ENCODE results near the gene NCK2. TPM values are rescaled to one million over a fixed set of nuclear protein-coding genes. Genes with fewer than 3 reads are reported as not detected.

NCK2 gene
- total RNA-seq, 2 donors from 2014 or later, result 41.0 to 50.0 TPM

GRCh38 chr2:105841551-105841950 is 96.8 kb downstream of the NCK2 start:
- no peaks in the 10 kb centered on the region for H3K36me3 ChIP-seq
- no peaks in the 10 kb centered on the region for H3K27me3 ChIP-seq (replicated peaks; ENCODE audit: insufficient read depth)
- H3K4me1 ChIP-seq (ENCODE audit: control insufficient read depth in 1 of 2, low read depth in 2 of 2), result peaks cover 0 to 10% of the 10 kb centered on the region in 2 donors
- DNase-seq (ENCODE audit: low spot score), result no peak
- no peak overlapping the region for H3K27ac ChIP-seq
- H3K4me3 ChIP-seq, result no peak overlapping the region
- no peaks in the 10 kb centered on the region for H3K9me3 ChIP-seq
- no peak for TF ChIP-seq CTCF (IDR thresholded peaks at IDR 0.05)
- no peak for ATAC-seq (ENCODE audit: insufficient number of reproducible peaks, low FRiP score, low read depth)

- DNase-seq (ENCODE audit: low spot score) (no peak), ATAC-seq (ENCODE audit: insufficient number of reproducible peaks, low FRiP score, low read depth) (no peak)
- TF ChIP-seq CTCF (IDR thresholded peaks at IDR 0.05), result no peak
- no peak overlapping the region for H3K4me3 ChIP-seq
- no peaks in the 10 kb centered on the region for H3K36me3 ChIP-seq
- H3K27me3 ChIP-seq (replicated peaks; ENCODE audit: insufficient read depth), result no peaks in the 10 kb centered on the region
- no peaks in the 10 kb centered on the region for H3K9me3 ChIP-seq
- H3K4me1 ChIP-seq (ENCODE audit: control insufficient read depth in 1 of 2, low read depth in 2 of 2), result peaks cover 0 to 10% of the 10 kb centered on the region in 2 donors
- H3K27ac ChIP-seq, result no peak overlapping the region
Observed at GRCh38 chr2:105842555-105842954, 97.8 kb downstream of the NCK2 start.

GRCh38 chr2:105843476-105844374 is 99.0 kb downstream of the NCK2 start:
- DNase-seq (ENCODE audit: low spot score) (no peak), ATAC-seq (ENCODE audit: insufficient number of reproducible peaks, low FRiP score, low read depth) (no peak)
- H3K9me3 ChIP-seq, result no peaks in the 10 kb centered on the region
- no peak overlapping the region for H3K27ac ChIP-seq
- H3K4me3 ChIP-seq, result no peak overlapping the region
- H3K27me3 ChIP-seq (replicated peaks; ENCODE audit: insufficient read depth), result no peaks in the 10 kb centered on the region
- TF ChIP-seq CTCF (IDR thresholded peaks at IDR 0.05), result no peak
- peaks cover 0 to 9% of the 10 kb centered on the region in 2 donors for H3K4me1 ChIP-seq (ENCODE audit: control insufficient read depth in 1 of 2, low read depth in 2 of 2)
- H3K36me3 ChIP-seq, result no peaks in the 10 kb centered on the region

GRCh38 chr2:105845976-105846375 is 101.3 kb downstream of the NCK2 start:
- no peak overlapping the region for H3K27ac ChIP-seq
- H3K27me3 ChIP-seq (replicated peaks; ENCODE audit: insufficient read depth), result no peaks in the 10 kb centered on the region
- peaks cover 0 to 4% of the 10 kb centered on the region in 2 donors for H3K4me1 ChIP-seq (ENCODE audit: control insufficient read depth in 1 of 2, low read depth in 2 of 2)
- no peak for TF ChIP-seq CTCF (IDR thresholded peaks at IDR 0.05)
- H3K4me3 ChIP-seq, result no peak overlapping the region
- H3K9me3 ChIP-seq, result no peaks in the 10 kb centered on the region
- H3K36me3 ChIP-seq, result no peaks in the 10 kb centered on the region
- ATAC-seq (ENCODE audit: insufficient number of reproducible peaks, low FRiP score, low read depth), result no peak
- DNase-seq (ENCODE audit: low spot score), result no peak

GRCh38 chr2:105847056-105847455 is 102.3 kb downstream of the NCK2 start:
- no peaks in the 10 kb centered on the region for H3K27me3 ChIP-seq (replicated peaks; ENCODE audit: insufficient read depth)
- no peak overlapping the region for H3K27ac ChIP-seq

More at GRCh38 chr2:105847056-105847455, 102.3 kb downstream of the NCK2 start:
- Histone ChIP-seq H3K36me3 (no peaks in the 10 kb centered on the region), H3K9me3 (no peaks in the 10 kb centered on the region), H3K4me1 (ENCODE audit: control insufficient read depth in 1 of 2, low read depth in 2 of 2) (no peaks in the 10 kb centered on the region), H3K4me3 (no peak overlapping the region)
- DNase-seq (ENCODE audit: low spot score) (no peak), ATAC-seq (ENCODE audit: insufficient number of reproducible peaks, low FRiP score, low read depth) (no peak)
- no peak for TF ChIP-seq CTCF (IDR thresholded peaks at IDR 0.05)
